Fibroblast of pulmonary artery (primary cell): ENCODE measurements around the gene SYT1.
A peak's percentile ranks its signal among the peaks of the same experiment; 100 is the strongest.
"Not testable (repeated sequence)": the region's sequence is repeated elsewhere in the genome, so short reads cannot be mapped to it uniquely, and the experiment has no call there.

Experiments used
- DNase-seq: peaks from one replicate; pipeline ENCODE4 v3.0.0-alpha.2; 2010; ENCODE audit warnings: low read depth
- H3K4me3 ChIP-seq: replicated peaks from 2 replicates; pipeline ENCODE4 v1.5.1; 2011; ENCODE audit warnings: low read depth, mild to moderate bottlenecking, control low read depth, low read length, moderate library complexity
- TF ChIP-seq, protein P1 (sequence below): IDR thresholded peaks from 2 replicates; pipeline ENCODE4 v1.5.1; 2011; ENCODE audit warnings: mild to moderate bottlenecking, control low read depth, low read length, inconsistent platforms; ENCODE audit errors: missing control alignments

Gene SYT1

DNA sequence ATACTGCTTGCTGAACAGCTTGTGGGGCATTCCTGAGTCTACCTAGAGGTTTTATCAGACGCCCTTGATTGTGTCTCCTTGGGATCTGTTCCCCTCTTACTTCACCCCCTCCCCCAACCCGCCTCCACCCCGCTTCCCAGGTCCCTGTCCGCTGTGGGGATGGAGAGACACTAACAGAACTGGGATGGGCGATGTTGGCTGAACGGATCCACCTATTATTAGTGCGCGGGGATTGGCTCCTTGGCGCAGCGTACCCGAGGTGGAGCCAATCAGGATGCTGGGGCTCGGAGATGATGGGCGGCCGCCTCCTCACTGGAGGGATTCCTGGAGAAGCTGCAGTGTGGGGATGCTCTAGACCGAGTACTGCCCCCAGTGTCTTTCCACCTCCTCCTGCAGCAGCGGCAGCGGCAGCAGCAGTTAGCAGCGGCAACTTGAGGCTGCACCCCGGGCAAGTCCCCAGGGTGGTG is at the start of gene SYT1:
Gene SYT1 (plus strand): TSS at position 372 of the 467 bp plus-strand sequence.
- peak within 1 kb of the TSS; percentile 75 for H3K4me3 ChIP-seq
- TF ChIP-seq, protein P1, sequence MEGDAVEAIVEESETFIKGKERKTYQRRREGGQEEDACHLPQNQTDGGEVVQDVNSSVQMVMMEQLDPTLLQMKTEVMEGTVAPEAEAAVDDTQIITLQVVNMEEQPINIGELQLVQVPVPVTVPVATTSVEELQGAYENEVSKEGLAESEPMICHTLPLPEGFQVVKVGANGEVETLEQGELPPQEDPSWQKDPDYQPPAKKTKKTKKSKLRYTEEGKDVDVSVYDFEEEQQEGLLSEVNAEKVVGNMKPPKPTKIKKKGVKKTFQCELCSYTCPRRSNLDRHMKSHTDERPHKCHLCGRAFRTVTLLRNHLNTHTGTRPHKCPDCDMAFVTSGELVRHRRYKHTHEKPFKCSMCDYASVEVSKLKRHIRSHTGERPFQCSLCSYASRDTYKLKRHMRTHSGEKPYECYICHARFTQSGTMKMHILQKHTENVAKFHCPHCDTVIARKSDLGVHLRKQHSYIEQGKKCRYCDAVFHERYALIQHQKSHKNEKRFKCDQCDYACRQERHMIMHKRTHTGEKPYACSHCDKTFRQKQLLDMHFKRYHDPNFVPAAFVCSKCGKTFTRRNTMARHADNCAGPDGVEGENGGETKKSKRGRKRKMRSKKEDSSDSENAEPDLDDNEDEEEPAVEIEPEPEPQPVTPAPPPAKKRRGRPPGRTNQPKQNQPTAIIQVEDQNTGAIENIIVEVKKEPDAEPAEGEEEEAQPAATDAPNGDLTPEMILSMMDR: no peak
- DNase-seq: peak; percentile 86

- no peak for DNase-seq
- TF ChIP-seq, protein P1: no peak
- no peak overlapping the region for H3K4me3 ChIP-seq
Measured at GRCh38 chr12:78818487-78818886, 46.1 kb upstream of the SYT1 start.

DNA sequence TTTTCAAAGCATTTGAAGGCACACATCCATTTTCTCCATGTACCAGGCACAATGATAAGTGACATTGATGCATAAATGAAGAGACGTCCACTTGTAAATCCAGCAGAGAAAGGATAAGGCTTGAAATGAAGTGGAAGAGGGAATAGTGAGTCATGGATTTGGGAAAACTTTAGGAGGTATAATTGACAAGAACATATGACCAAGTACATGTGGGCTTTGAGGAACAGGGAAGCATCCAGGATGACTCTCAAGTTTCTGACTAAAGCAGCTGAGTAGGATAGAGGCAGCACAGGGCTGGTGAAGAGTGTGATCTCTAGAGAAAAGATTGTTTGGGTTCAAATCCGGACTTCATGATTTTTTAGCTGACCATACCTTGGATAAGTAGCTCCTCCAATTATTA is 43.6 kb upstream of the SYT1 start:
- no peak for DNase-seq
- TF ChIP-seq, protein P1: no peak
- H3K4me3 ChIP-seq: no peak overlapping the region

- no peak overlapping the region for H3K4me3 ChIP-seq
- no peak for DNase-seq
- TF ChIP-seq, protein P1: no peak
Measured at GRCh38 chr12:78824918-78825317, 39.7 kb upstream of the SYT1 start.

- TF ChIP-seq, protein P1: no peak
- no peak overlapping the region for H3K4me3 ChIP-seq
- DNase-seq: no peak
Measured at GRCh38 chr12:78829690-78830089, 34.9 kb upstream of the SYT1 start.

DNA sequence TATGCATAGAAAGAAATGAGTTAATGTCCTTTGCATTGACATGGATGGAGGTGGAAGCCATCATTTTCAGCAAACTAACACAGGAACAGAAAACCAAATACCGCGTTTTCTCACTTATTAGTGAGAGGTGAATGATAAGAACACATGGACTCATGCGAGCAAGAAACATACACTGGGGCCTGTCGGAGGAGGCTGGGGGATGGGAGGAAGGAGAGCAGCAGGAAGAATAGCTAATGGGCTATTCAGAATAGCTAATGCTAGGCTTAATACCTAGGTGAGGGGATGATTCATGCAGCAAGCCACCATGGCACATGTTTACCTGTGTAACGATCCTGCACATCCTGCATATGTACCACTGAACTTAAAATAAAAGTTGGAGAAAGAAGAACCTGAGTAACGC is 29.1 kb upstream of the SYT1 start:
- no peak overlapping the region for H3K4me3 ChIP-seq
- TF ChIP-seq, protein P1: no peak
- no peak for DNase-seq

GRCh38 chr12:78840518-78841019 is 24.0 kb upstream of the SYT1 start:
- DNase-seq, H3K4me3 ChIP-seq: not testable (repeated sequence)
